Endothelial cell of hepatic sinusoid (primary cell): ENCODE results near the gene ITK.

Experiments used
- in situ Hi-C: cut with HindIII; loops from 2 replicates; pipeline ENCODE4 v1.10.0; 2017; ENCODE audit warnings: low sequenced_read_pairs

The ITK gene

DNA sequence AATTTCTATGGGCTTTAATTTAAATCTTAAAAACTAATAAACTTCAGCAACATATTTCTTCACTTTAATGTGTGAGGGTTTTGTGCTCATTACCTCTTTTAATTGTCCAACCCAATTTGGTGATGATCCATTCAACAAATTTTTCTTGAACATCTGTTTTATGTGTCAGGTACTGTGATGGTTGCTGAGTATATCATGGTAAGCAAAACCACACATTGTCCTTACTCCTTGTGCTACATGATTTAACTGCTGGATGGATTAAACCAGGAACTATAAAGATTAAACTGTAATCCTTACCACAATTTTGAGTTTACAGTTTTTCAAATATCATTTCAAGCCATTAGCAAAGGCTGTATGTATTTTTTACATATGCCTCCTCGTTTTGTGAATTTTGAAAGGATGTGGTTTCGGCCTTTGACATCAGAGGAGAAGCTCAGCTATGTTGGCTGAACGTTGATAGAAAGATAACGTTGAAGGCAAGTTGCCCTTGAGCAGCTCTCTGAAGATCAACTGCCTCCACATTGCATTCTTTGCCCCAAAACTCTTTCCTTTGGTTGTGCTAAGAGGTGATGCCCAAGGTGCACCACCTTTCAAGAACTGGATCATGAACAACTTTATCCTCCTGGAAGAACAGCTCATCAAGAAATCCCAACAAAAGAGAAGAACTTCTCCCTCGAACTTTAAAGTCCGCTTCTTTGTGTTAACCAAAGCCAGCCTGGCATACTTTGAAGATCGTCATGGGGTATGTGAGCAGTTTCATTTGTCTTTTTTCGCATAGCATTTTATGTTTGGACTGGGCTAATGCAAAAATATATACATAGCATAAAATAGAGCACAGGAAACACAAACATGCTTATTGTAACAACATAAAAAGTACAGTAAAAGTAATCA, at the start of gene ITK:
Gene ITK (plus strand): TSS at position 467 of the 891 bp plus-strand sequence. CDS start 138 bp downstream, at position 605.
- in situ Hi-C loops, result no loop called here

DNA sequence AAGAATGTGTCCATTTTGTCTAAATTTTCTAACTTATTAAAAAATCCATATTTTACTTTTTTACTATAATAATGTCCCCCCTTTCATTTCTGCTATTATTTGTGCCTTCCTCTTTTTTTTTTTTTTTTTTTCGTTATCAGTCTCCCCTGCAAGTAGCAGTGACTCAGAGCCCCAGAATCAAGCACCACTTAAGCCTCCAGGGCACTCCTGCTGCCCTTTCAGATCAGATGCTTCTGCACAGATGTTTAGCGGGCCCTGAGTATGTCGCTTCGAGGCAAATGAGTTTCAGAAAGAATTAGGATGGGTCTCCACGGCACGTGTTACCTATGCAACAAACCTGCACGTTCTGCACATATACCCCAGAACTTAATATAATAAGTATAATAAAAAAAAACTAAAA, 49.7 kb upstream of the ITK start:
- in situ Hi-C loops, result loop anchor here (10.0 kb wide), 1 partner anchor 134 kb away; the partner anchor contains the start of gene CYFIP2

DNA sequence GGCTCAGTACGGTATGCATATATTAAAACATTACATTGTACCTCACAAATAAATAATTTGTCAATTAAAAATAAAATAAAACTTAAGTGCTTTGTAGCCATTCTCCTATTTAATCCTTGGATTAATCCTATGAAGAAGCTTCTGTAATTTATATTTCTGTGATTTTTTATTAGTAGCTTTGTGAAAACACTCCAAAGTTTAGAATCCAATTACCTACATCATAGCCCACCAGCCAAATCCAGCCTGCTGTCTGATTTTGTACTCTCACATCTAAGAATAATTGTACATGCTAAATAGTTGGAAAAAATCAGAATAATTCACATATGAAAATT, 48.4 kb upstream of the ITK start:
- in situ Hi-C loops, result loop anchor here (10.0 kb wide), 1 partner anchor 133 kb away; the partner anchor contains the start of gene CYFIP2

DNA sequence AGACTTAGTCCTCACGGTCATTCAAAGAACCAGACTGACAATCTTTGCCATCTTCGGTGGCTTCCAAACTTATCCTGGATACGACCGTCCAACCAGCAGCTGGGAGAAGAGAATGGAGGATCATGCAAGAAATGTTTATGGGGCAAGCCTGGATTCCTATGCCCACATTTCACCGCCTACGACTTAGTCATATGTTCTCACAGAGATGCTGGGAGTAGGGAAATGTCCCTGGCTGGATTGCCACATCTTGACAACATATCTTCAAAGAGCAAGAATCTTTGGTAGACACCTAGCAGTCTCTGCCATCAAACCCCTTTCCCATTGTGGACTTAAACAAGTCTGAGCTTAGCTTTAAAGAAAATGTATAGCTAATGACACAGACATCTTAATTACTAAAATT, 42.9 kb upstream of the ITK start:
- in situ Hi-C loops, result loop anchor here (10.0 kb wide), 1 partner anchor 127 kb away; the partner anchor contains the start of gene CYFIP2

DNA sequence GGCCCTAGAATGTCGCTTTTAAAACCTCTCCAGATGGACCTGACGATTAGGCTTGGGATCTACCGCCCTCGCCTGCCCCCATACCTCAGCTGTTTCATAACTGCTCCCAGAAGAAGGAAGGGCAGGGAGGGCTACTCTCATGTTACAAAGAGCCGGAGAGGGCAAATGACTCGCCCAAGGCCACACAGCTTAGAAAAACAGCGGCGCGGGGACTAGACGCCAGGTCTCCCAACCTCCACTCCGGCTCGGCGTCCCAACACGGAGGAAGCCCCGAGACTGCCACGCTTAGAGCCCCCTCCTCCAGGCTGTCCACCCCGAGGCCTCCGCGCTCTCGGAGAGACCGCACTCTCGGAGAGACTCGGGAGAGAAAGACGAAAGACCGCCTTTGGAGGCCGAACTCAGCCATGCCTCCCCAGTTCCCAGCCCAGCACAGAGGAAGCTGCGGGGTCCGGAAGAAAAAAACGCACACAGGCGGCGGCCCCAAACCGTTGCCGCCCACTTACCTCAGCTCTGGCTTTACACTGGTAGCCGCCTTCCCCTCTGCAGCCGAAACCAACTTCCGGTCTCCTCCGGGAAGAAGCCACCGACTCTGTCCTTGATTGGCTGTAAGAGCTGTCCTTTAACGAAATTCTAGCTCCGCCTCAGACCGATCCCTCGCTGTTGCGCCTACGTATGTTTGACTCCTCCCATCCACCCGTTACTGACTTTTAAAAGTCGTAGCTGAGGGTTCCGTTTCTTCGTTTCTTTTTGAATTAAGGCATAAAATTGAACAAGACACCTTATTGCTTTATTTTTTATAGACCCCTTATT, 38.1 kb upstream of the ITK start, which contains the start of gene MED7:
Gene MED7 (minus strand): TSS at position 549 of the 810 bp plus-strand sequence. CDS start 3,434 bp downstream, outside the sequence.
- in situ Hi-C loops, result no loop called here

DNA sequence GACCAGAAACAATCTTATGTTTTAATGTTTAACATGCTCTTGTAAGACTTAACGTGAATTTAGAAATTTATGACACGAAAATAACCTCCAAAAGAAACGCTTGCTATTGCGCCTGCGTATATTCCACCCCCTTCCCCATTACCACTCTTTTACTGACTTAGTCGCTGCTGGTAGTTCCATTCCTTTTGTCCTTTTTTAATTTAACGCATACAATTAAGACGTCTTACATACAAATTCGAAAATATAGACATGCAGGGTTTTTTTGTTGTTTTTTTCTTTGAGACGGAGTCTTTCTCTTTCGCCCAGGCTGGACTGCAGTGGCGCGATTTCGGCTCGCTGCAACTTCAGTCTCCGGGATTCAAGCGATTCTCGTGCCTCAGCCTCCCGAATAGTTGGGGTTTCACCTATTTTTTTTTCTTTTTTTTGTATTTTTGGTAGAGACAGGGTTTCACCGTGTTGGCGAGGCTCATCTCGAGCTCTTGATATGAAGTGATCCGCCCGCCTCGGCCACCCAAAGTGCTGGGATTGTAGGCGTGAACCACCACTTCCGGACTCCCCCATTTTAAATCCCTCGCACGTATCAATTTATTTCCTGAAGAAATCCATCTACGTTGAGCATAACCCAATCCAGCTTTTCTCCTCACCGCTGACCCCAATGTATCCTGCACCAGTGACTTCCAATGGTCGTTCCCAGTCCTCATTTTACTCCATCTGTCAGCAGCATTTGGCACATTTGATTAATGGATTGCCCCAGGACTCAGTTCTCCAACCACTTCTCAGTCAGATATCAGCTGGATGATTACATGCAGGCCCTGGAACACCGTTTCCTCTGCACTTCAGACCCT, 37.3 kb upstream of the ITK start:
- in situ Hi-C loops, result no loop called here

DNA sequence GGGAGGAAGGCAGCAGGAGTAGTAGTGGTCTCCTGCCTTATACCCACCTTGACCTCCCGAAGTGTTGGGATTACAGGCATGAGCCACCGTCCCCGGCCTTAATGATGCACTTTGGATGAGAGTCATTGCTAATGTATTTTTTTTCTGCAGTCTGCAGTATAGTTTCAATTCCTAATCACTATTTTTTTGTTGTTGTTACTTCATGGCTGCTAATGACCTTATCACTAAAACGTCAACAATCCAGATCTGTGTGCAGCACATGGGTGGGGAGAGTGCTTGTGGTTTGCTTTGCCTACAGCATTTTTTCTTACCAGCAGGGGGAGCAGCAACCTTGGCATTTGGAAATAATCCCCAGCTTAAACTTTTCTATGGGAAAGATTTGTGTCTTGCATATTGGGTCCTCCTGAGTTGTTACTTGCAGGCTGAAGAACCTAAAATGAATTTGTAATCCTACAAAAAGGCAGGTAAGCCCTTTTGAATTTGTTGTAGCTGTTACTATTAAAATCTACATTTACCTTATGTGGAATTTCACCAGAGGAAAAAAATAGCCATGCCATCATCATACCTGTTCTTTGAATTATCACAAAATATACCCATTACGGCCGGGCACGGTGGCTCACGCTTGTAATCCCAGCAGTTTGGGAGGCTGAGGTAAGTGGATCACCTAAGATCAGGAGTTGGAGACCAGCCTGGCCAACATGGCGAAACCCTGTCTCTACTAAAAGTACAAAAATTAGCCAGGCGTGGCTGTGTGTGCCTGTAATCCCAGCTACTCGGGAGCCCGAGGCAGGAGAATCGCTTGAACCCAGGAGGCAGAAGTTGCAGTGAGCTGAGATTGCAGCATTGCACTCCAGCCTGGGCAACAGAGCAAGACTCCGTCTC, 31.7 kb upstream of the ITK start:
- in situ Hi-C loops, result no loop called here

DNA sequence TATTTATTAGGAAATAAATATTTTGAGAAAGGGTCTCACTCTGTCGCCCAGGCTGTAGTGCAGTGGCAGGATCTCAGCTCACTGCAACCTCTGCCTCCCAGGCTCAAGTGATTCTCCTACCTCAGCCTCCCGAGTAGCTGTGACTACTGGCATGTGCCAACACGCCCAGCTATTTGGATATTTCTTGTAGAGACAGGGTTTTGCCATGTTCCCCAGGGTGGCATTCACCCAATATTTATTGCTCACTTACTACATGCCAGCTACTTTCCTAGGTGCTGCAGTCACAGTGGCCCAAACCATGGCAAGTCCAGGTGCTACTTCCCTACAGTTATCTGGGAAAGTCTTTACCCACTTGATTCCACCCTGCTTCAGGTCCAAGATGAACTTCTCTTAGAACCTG, 29.6 kb upstream of the ITK start:
- in situ Hi-C loops, result no loop called here

DNA sequence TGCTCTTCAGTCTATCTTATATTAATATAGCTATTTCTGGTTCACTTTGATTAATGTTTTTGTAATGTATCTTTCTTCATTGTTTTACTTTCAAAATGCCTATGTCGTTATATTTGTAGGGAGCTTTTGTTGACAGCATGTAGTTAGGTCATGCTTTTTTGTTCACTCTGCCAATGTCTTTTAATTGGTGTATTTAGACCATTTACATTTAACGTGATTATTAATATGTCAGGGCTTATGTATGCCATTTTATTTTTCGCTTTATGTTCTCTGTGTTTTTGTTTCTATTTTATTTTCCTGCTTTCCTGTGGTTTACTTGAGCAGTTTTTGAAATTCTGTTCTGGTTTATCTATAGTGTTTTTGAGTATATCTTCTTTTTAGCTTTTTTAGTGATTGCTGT, 25.3 kb upstream of the ITK start:
- in situ Hi-C loops, result no loop called here

DNA sequence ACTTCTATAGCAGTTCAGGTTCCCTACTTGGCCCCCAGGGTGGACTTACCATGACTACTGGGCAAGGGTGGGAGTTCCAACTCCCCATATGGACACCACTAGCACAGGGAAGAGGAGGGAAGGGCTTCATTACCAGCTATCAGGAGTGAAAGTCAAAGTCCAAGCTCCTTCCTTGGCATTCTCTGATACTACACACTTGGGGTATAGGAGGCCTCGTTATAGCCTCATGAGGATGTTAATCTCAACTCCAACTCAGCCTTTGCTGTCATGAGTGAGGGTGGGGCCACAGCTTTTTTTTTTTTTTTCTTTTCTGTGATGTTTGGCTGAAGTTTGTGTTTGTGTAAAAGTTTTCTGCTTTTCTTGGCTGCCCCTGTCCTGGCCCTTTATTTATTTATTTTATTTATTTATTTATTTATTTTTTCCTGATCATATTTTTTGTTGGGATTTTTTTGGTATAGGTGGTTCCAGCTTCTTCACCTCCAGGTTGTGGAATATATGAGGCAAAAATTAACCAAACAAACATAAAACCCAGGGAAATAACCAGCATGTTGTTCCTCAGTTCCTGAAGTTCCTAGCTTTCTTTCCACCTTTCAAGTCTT, 23.2 kb upstream of the ITK start:
- in situ Hi-C loops, result no loop called here

DNA sequence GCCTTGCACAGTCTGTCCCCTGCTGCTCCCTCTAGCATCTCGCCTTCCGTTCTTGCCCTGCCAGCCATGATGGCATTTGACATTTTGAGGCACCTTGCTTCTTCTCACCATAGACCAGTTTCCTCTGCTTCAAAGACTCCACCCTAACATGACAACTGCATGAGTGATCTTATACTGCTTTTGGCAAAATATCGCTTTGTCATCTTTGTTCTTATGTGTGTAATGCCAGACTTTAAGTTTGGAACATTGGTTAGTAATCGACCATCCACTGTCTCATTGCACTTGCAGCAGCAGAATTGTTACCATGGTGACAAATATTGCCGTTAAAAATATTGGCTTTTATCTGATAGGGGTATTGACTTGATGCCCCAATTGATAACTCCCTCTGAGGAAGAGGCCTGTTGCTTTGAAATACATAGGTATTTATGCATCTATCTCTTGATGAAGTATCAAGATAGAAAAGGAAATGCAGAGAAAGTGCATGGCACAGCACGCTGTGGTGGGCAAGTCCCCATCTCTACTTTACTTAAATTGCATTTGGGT, 21.4 kb upstream of the ITK start:
- in situ Hi-C loops, result no loop called here

DNA sequence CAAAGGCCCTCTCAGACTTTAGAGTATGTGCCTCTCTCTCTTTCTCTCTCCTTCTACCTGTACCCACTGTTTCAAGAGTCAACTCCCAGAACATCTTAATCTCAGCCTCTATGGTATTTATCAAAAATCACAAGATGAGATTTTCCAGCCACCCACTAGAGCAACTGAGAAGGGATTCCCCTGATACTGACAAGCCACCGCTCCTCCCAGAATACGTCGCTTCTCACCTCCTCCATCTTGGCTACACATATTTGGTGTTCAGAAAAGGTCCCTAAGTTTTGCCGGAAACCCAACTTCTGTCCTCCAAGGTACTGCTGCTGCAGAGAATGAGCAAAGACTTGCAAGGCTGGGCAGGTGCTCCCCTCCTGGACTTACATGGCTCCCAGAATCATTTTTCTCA, 20.6 kb upstream of the ITK start:
- in situ Hi-C loops, result no loop called here

DNA sequence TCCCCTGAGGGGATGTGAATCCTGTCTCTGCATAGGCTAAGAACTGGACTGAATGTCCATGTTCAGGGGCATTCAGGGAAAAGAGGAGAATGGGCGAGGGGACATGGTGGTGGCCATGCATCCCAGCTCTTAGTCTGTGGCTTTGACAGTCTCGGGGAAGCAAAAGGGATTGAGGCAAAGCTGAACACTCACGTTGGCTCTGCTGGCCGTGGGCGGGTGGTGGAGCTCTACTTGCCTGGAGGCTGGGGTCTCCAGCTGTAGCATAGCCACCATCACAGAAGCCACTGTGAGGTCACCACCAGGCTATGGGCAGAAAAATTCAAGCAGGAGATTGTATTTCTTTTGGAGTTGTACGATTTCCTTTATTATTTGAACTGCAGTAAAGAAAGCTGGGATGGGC, 18.6 kb upstream of the ITK start:
- in situ Hi-C loops, result no loop called here

DNA sequence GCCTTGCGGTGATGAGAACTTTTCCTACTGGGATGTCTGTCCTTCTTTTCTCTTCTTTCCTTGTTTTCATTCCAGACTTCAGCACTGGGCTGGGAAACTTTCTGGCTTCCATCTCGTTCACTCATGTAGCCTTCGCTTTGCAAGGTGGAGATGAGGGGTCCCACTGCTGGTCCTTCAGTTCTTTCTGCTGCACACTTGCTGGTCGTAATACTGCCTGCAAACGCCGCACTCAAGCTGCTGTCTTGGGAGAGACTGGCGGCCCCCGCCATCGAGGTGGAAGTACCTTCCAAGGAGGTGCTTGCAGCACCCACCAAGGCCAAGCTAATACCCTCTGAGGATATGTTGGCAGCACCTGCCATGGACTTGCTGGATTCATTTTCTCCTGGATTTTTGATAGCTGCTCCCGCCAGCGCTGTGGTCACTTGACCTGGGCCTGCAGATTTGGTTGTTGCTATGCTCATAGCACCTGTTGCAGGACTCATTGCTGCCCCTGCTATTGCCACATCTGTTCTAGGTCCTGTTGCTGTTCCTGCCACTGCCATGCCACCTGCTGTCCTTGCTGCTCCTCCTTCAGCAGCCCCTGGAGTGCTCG, 17.6 kb upstream of the ITK start:
- in situ Hi-C loops, result no loop called here

DNA sequence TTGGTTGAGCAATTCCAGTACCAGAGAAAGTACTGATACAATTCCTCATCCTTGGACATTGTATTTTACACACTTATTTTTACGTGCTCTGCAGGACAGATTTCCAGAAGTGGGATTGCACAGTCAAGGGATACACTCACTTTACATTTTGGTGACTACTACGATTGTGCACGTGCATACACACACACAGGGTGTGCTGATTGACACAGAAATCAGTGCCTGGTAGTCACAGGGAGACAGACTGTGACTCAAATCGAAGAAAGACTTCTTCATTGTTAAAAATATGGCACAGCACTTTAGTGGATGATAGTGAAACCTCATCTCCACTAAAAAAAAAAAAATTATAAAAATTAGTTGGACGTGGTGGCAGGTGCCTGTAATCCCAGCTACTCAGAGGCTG, 16.1 kb upstream of the ITK start:
- in situ Hi-C loops, result no loop called here

DNA sequence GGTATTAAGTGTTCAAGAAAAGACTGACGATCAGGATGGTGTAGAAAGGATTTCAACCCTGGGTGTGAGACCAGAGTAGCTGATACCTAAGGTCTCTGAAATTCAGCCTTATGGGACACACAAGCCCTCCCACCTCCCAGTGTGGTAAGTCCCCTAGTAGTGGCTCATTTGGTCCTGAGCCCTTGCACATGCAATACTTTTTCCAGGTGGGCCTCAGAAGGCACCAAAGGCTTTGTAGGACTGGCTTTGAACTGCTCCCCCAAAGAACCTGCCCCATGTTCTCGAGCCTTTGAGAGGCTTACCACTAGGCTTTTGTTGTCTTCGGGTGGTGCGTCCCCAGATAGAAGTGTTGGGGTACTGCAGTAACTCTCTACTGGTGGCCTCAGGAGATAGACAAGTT, 15.4 kb upstream of the ITK start:
- in situ Hi-C loops, result no loop called here

DNA sequence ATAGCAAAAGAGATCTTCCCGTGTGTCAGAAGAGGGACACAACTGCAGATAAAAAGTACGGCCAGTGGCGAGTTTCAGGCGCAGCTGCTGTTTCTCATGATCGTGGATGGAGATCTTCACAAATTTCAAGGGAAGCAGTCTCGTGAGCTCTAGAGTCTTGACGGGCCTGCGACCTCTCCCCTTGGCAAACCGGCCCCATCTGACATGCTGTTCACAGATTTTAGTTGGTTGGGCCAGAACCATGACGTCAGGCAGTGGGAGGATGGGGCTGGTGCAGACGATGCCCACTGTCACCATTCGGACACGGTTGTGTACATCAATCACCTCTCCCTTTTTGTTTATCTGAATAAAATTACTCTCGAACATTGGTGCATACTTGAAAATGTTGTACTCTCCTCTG, 15.0 kb upstream of the ITK start:
- in situ Hi-C loops, result no loop called here

DNA sequence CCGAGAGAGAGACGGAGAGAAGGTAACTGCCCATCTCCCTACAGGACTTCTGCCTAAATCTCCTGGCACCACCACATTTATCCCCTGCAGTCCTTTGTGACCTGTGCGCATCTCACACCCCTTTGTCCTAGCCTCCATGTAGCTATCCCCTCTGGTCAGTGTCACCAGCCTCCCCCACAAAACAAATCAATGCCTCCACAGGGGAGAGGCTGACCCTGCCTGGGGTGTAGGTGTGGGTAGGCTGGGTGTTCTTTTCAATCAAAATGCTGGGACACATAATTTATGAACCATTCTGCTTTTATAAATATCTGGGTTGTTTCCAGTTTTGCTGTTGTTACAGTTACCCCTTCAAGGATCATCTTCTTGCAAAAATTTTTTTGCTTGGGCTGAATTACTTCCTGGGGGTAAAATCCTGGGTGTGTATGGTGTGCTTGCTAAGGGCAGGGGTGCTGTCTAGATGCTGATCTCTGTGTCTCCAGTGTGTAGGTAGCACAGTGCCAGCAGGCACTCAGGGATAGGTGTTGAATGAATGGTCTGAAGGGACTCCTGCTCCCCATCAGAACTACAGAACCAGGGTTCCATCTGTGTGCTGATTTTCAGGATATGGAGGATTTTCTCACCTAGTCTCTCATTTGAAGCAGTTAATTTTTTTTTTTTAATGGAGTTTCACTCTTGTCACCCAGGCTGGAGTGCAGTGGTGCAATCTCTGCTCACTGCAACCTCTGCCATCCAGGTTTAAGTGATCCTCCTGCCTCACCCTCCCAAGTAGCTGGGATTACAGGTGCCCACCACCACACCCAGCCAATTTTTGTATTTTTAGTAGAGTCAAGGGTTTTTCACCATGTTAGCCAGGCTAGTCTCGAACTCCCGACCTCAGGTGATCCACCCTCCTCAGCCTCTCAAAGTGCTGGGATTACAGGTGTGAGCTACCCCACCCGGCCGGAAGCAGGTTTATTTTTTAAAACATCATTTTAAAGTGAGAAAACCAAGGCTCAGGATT, 14.1 kb upstream of the ITK start, which contains the start of gene GARIN3:
Gene GARIN3 (minus strand): TSS at position 51 of the 1,000 bp plus-strand sequence. CDS start 96 bp downstream, outside the sequence.
- in situ Hi-C loops, result no loop called here
